22Rv1 (cell line): ENCODE results near the gene ERP27.

ENCODE experiments used
- CTCF ChIP-seq: fragments of 450-650 bp; IDR thresholded peaks from 2 replicates; pipeline ENCODE4 v1.5.1; 2017; ENCODE audit warnings: mild to moderate bottlenecking
- ZFX ChIP-seq: fragments of 450-650 bp; IDR thresholded peaks from 2 replicates; pipeline ENCODE4 v1.6.1; 2017; ENCODE audit warnings: antibody characterized with exemption, borderline replicate concordance

- TF ChIP-seq CTCF, result no peak
- TF ChIP-seq ZFX, result no peak
Measured at GRCh38 chr12:14927267-14927666, 11.1 kb downstream of the ERP27 start.
